PC-9 (cell line): ENCODE results near the gene GRM1. TPM values are rescaled to one million over a fixed set of nuclear protein-coding genes. Genes with fewer than 3 reads are reported as not detected.
A peak's percentile ranks its signal among the peaks of the same experiment; 100 is the strongest.

Experiments
- BruUV-seq: library from RNA; stranded (reverse); fragments of 400-500 nt; replicated peaks from 2 replicates; lab custom pipeline; 2021; lab: Mats Ljungman, UMichigan
- CTCF ChIA-PET: fragments of 300-600 bp; sonication (Branson Sonifier 250); formaldehyde crosslinking; loops from one replicate; lab custom pipeline; 2022; ENCODE audit warnings: antibody characterized with exemption; lab: Charles Lee
- POLR2A ChIA-PET: fragments of 300-600 bp; sonication (Branson Sonifier 250); formaldehyde crosslinking; loops from one replicate; lab custom pipeline; 2022; ENCODE audit warnings: antibody characterized with exemption; ENCODE audit not compliant: unreplicated experiment; lab: Charles Lee
- DNase-seq, 2 experiments: peaks; one replicate each; pipeline versions ENCODE4 v3.0.0 to v3.0.0-alpha.2; 2015 to 2022; ENCODE audit warnings: mixed read lengths in 1 of 2
- H2AFZ ChIP-seq: fragments of 200-600 bp; sonication (generic); 2 replicates; pipeline ENCODE4 v1.8.1; 2017; ENCODE audit warnings: antibody characterized with exemption
- H3F3A ChIP-seq: fragments of 200-600 bp; sonication (generic); 2 replicates; pipeline ENCODE4 v1.8.1; 2017; ENCODE audit warnings: antibody characterized with exemption, mild to moderate bottlenecking, low read depth; ENCODE audit not compliant: insufficient read depth
- H3K27ac ChIP-seq: fragments of 200-600 bp; sonication (generic); 2 replicates; pipeline ENCODE4 v1.6.1; 2016; ENCODE audit warnings: mixed run types
- H3K27me3 ChIP-seq: fragments of 200-600 bp; sonication (generic); 2 replicates; pipeline ENCODE4 v1.6.1; 2016; ENCODE audit warnings: low read depth, mixed run types; ENCODE audit not compliant: insufficient read depth
- H3K36me3 ChIP-seq: fragments of 200-600 bp; sonication (generic); 2 replicates; pipeline ENCODE4 v1.6.1; 2016; ENCODE audit warnings: low read depth, mixed run types
- H3K4me1 ChIP-seq: fragments of 200-600 bp; sonication (generic); replicated peaks from 2 replicates; pipeline ENCODE4 v1.6.1; 2016; ENCODE audit warnings: mixed run types; ENCODE audit not compliant: insufficient read depth
- H3K4me2 ChIP-seq: fragments of 200-600 bp; sonication (generic); 2 replicates; pipeline ENCODE4 v1.6.1; 2017; ENCODE audit warnings: mixed run types
- H3K4me3 ChIP-seq: fragments of 200-600 bp; sonication (generic); 2 replicates; pipeline ENCODE4 v1.6.1; 2016; ENCODE audit warnings: mixed run types
- H3K79me2 ChIP-seq: fragments of 200-600 bp; sonication (generic); 2 replicates; pipeline ENCODE4 v1.6.1; 2017; ENCODE audit warnings: low read depth, mixed run types
- H3K9me2 ChIP-seq: fragments of 200-600 bp; sonication (generic); 2 replicates; pipeline ENCODE4 v1.8.1; 2017; ENCODE audit warnings: mild to moderate bottlenecking; ENCODE audit not compliant: insufficient read depth
- H3K9me3 ChIP-seq: fragments of 200-600 bp; sonication (generic); 2 replicates; pipeline ENCODE4 v1.8.1; 2016; ENCODE audit warnings: low read depth; ENCODE audit not compliant: insufficient read depth
- H4K20me1 ChIP-seq: fragments of 200-600 bp; sonication (generic); 2 replicates; pipeline ENCODE4 v1.8.1; 2017; ENCODE audit not compliant: insufficient read depth
- EZH2 ChIP-seq: fragments of 200-600 bp; sonication (generic); IDR thresholded peaks from 2 replicates; pipeline ENCODE4 v1.8.0; 2017; ENCODE audit warnings: antibody characterized with exemption, low read depth
- intact Hi-C: fragments of 100-400 bp; cut with micrococcal nuclease; formaldehyde crosslinking; loops from one replicate; pipeline ENCODE4 v1.10.0; 2022; ENCODE audit not compliant: unreplicated experiment
- total RNA-seq: library from RNA; stranded (reverse); gene quantifications from 2 replicates; pipeline ENCODE4 v1.2.3, GENCODE V29; 2021
- TF ChIP-seq, protein P1 (sequence below): fragments of 200-600 bp; sonication (generic); conservative IDR thresholded peaks from 2 replicates; pipeline ENCODE4 v1.6.1; 2017; ENCODE audit warnings: mixed run types, antibody characterized with exemption, mild to moderate bottlenecking, moderate library complexity

GRM1 gene
- total RNA-seq, 1 experiment from 2014 or later, result 0.26 TPM

DNA sequence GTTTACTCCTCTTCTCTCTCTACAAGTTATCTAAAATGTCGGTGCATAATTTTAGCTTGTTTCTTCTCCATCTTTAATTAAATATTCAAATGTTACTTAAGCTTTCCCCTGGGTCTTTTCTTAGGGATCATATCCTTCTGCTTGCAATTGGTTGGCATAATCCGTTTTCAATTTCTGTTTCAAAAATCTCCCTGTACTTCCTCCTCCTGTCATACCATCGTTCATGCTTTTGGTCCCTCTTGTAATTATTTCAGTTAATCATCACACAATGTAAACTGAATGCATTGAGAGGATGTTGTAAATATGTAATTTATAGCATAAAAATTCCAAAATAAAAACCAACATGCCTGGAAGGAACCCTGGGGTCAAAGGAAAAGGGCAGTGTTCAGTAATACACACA, 325.6 kb downstream of the GRM1 start:
- Histone ChIP-seq H4K20me1 (no peaks in the 10 kb centered on the region), H3K4me3 (no peak overlapping the region), H3K4me1 (peaks cover 21% of the 10 kb centered on the region), H2AFZ (no peak overlapping the region), H3K9me2 (no peaks in the 10 kb centered on the region), H3K36me3 (no peaks in the 10 kb centered on the region), H3F3A (peaks cover 27% of the 10 kb centered on the region), H3K27ac (no peak overlapping the region), H3K4me2 (no peak overlapping the region), H3K9me3 (no peaks in the 10 kb centered on the region), H3K79me2 (no peaks in the 10 kb centered on the region), H3K27me3 (no peaks in the 10 kb centered on the region)
- no TSS peak for BruUV-seq
- CTCF ChIA-PET, result no interaction called here
- DNase-seq, result no peak
- intact Hi-C loops, result no loop called here
- POLR2A ChIA-PET, result no interaction called here
- TF ChIP-seq EZH2, result no peak
- TF ChIP-seq, protein P1, sequence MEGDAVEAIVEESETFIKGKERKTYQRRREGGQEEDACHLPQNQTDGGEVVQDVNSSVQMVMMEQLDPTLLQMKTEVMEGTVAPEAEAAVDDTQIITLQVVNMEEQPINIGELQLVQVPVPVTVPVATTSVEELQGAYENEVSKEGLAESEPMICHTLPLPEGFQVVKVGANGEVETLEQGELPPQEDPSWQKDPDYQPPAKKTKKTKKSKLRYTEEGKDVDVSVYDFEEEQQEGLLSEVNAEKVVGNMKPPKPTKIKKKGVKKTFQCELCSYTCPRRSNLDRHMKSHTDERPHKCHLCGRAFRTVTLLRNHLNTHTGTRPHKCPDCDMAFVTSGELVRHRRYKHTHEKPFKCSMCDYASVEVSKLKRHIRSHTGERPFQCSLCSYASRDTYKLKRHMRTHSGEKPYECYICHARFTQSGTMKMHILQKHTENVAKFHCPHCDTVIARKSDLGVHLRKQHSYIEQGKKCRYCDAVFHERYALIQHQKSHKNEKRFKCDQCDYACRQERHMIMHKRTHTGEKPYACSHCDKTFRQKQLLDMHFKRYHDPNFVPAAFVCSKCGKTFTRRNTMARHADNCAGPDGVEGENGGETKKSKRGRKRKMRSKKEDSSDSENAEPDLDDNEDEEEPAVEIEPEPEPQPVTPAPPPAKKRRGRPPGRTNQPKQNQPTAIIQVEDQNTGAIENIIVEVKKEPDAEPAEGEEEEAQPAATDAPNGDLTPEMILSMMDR, result no peak

DNA sequence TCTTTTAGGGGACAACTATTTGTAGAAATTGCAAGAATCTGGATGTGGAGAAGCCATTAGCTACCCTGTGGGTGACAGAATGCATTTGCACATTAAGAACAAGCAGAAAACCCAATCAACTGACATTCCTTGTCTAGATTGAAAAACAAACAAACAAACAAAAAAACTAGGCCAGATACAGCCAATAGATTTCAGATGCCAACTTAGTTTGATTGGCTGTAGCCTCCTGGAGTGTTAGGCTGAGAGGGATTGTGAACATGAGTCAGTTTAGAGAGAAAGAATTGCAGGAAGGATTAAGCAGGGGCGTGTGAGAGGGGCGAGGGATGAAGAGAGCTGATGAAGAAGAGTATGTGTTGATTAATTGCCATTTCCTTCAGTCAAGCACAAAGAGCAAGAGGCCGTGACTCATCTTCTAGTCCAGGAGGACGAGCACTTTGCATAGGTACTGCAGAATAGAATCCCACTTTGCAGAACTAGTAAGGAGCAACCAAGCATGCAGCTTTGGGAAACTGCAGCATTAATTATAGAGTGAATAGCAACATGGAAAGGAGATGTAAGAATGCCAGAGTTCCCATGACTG, 326.7 kb downstream of the GRM1 start:
- DNase-seq, result no peak

DNA sequence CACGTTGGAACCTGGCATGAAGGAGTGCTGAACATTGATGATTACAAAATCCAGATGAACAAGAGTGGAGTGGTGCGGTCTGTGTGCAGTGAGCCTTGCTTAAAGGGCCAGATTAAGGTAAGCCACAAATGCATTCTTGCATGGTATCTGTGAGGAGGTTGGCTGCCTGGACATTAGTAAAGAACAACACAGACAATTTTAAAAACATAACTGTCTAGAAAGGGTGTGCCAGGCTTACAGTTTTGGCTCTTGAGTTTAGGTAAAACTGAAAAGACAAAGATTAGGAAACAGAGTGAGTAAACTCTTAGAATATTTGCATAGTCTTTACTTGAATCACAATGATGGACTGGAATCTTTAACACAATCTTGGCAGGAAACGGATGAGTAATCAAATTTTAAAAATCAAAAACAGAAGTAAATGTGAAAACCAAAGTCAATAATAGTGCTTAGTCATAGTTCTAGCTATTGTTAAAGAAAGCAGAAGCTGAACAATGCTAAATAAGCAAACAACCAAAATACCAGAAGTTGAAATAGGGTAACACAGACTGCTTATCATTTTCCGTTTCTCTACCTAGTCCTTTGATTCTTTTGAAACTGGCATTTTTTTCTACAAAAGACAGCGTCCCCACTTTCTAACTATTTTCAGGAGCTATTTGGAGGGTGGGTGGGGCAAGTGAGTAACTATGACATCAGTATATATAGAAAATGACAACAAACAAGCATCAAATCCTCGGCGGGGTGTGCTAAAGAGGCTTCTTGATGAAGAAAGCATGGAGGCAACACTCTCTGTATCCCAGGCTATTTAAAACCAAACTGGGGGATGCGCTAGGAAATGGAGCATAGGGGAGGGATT, 328.9 kb downstream of the GRM1 start:
- Histone ChIP-seq H3K4me2 (peak overlapping the region; percentile 64), H3K36me3 (no peaks in the 10 kb centered on the region), H4K20me1 (no peaks in the 10 kb centered on the region), H3K79me2 (no peaks in the 10 kb centered on the region), H3K4me1 (peaks cover 21% of the 10 kb centered on the region), H3K9me3 (peaks cover 4% of the 10 kb centered on the region; the same call in 1 of the 2 replicates), H3K27me3 (no peaks in the 10 kb centered on the region), H3K9me2 (no peaks in the 10 kb centered on the region), H3K27ac (peak overlapping the region; percentile 52), H3F3A (peaks cover 27% of the 10 kb centered on the region), H2AFZ (no peak overlapping the region), H3K4me3 (peak overlapping the region; percentile 18; the same call in 1 of the 2 replicates)
- intact Hi-C loops, result loop anchor here (2.0 to 5.0 kb wide), 2 partner anchors 17 to 184 kb away; partner anchors contain the start of gene RAB32
- ChIA-PET POLR2A (interaction anchor here (0.6 kb wide), 1 partner anchor 460 kb away, joined by 9 read pairs; no protein-coding TSS in a partner anchor), CTCF (no interaction called here)
- TF ChIP-seq, protein P1, result no peak
- TF ChIP-seq EZH2, result no peak
- no TSS peak for BruUV-seq
- peak; percentile 13 to 66 for DNase-seq

More for the DNA sequence above, 326.7 kb downstream of the GRM1 start:
- Histone ChIP-seq H3K27ac (no peak overlapping the region), H3K79me2 (no peaks in the 10 kb centered on the region), H2AFZ (no peak overlapping the region), H4K20me1 (no peaks in the 10 kb centered on the region), H3K9me2 (no peaks in the 10 kb centered on the region), H3K4me2 (no peak overlapping the region), H3K36me3 (no peaks in the 10 kb centered on the region), H3K27me3 (no peaks in the 10 kb centered on the region), H3F3A (peaks cover 27% of the 10 kb centered on the region), H3K9me3 (peaks cover 2% of the 10 kb centered on the region; the same call in 1 of the 2 replicates), H3K4me1 (peaks cover 21% of the 10 kb centered on the region), H3K4me3 (no peak overlapping the region)
- ChIA-PET CTCF (interaction anchor here (0.6 kb wide), 1 partner anchor 1151 kb away, joined by 5 read pairs; no protein-coding TSS in a partner anchor), POLR2A (no interaction called here)
- no TSS peak for BruUV-seq
- no peak for TF ChIP-seq EZH2
- TF ChIP-seq, protein P1, result no peak
- intact Hi-C loops, result loop anchor here (2.0 to 5.0 kb wide), 2 partner anchors 15 to 187 kb away; partner anchors contain the start of gene RAB32
